HuH-7.5 (cell line): ENCODE data around the gene ZNF25.
"Not testable (repeated sequence)": the region's sequence is repeated elsewhere in the genome, so short reads cannot be mapped to it uniquely, and the experiment has no call there.

Experiments used
- DNase-seq: peaks from one replicate; pipeline ENCODE4 v3.0.0; 2011; ENCODE audit warnings: low spot score

ZNF25 gene

DNA sequence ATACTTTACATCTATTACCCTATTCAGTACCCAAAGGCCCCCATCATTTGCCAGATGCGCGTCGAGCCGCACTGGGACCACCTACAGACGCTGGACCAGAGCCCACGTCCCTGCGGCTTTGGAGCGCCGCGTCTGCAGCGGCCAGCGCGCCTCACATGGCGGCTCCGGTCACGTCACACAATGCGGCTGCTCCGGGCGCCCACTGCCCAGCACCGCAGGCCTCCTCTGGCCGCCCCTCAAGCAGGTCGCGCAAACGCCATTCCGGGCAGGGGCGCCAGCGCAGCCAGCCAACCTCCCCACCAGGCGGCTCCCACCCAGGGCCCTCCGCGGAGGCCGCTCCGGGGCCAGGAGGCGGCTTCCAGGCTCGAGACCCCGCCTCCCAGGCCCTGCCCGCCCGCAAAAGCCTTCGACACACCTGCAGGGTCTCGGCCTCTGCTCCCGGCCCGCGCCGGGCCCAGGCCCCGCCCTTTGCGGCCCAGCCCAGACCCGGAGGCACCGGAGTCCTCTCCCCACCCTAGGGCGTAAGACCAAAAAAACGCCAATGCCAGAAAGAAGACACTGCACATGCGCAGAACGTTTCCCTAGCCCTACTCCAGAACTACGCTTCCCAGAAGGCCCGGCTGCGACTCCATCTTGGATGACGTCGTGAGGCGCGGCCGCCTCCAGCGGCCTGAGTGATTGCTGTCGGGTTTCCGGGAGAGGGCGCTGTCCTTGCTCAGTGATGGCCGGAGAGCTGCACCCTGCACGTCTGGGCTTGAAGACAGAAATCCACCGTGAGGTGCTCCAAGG lies at the start of gene ZNF25:
ZNF25 (minus strand) TSS at position 557 of the 789 bp plus-strand sequence. CDS start 4,925 bp downstream, outside the sequence.
- DNase-seq, result peak; percentile 85

DNA sequence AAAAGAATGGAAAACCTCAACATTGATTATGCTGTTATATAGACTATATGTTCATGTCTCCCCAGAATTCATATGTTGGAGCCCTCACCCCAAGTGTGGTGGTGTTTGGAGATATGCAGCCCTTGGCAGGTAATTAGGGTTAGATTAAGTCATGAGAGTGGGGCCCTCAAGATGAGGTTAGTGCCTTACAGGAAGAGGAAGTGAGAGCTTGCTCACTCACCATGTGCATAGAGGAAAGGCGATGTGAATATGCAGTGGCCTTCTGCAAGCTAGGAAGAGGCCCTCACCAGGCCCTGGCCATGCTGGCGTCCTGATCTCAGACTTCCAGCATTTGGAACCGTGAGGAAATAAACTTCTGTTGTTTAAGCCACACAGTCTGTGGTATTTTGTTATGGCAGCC lies 48.8 kb upstream of the ZNF25 start:
- DNase-seq, result no peak

DNA sequence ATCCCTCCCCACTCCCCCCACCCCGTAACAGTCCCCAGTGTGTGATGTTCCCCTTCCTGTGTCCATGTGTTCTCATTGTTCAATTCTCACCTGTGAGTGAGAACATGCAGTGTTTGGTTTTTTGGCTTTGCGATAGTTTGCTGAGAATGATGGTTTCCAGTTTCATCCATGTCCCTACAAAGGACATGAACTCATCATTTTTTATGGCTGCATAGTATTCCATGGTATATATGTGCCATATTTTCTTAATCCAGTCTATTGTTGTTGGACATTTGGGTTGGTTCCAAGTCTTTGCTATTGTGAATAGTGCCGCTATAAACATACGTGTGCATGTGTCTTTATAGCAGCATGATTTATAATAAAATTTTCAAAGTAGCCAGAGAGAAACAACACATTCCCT lies 42.7 kb upstream of the ZNF25 start:
- not testable (repeated sequence) for DNase-seq

GRCh38 chr10:38016354-38016753 lies 39.9 kb upstream of the ZNF25 start:
- no peak for DNase-seq

GRCh38 chr10:38010119-38010903 lies 33.9 kb upstream of the ZNF25 start, which contains the start of gene ZNF33A:
Gene ZNF33A (plus strand): TSS chr10:38010675. CDS start chr10:38012342, 1,667 bp downstream.
- DNase-seq, result peak; percentile 70

DNA sequence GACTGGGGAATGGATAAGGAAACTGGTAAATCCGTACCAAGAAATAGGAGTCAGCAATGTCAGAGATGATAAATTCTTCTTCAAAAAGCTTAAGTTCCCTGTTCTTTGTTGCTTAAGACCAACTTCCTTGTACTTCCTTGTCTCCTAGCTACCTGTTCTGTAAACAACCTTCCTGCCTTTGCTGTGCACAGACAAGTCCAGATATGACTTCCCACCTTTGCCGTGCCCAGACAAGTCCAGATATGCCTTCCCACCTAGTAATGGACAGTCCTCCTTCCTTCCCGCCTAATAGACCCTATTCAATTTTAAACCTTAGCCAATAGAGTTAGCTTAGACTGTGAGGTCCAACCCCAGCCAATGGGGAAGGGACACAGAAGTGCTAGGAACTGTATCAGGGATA lies 31.5 kb upstream of the ZNF25 start:
- no peak for DNase-seq

DNA sequence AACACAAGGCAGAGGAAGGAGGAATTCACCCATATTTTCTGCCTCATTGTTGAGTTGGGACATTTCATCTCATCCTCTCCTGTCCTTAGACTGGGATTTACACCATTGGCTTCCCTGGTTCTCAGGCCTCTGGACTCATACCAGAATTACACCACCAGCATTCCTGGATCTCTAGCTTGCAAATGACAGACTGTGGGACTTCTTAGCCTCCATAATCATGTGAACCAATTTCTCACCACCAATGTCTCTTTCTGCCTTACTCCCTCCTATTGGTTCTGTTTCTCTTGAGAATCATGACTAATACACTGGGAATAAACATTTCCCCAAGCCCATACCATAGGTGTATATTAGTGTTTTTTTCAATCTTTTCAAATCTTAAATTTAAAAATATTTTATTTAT lies 31.1 kb upstream of the ZNF25 start:
- DNase-seq, result no peak

DNA sequence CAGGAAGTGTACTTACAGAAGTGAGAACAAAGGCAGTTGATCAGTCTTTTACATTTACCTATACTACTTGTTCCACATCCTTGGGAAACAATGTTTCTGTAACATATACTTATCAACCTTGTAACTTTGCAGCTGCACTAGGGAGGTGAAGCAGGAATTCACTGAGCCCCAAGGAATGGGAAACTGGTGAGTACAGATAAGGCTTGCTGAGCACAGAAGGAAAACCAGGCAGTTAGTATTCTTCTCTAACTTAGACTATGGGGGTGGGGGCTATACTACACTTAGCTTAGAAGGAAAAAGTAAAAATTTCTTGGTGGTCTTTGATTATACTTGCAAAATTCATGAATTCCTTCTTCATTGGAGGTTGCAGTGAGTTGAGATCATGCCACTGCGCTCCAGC lies 27.1 kb upstream of the ZNF25 start:
- DNase-seq, result no peak

GRCh38 chr10:38003026-38003425 lies 26.6 kb upstream of the ZNF25 start:
- no peak for DNase-seq

DNA sequence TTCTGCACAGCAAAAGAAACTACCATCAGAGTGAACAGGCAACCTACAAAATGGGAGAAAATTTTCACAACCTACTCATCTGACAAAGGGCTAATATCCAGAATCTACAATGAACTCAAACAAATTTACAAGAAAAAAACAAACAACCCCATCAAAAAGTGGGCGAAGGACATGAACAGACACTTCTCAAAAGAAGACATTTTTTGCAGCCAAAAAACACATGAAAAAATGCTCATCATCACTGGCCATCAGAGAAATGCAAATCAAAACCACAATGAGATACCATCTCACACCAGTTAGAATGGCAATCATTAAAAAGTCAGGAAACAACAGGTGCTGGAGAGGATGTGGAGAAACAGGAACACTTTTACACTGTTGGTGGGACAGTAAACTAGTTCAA lies 24.0 kb upstream of the ZNF25 start:
- DNase-seq, result not testable (repeated sequence)

DNA sequence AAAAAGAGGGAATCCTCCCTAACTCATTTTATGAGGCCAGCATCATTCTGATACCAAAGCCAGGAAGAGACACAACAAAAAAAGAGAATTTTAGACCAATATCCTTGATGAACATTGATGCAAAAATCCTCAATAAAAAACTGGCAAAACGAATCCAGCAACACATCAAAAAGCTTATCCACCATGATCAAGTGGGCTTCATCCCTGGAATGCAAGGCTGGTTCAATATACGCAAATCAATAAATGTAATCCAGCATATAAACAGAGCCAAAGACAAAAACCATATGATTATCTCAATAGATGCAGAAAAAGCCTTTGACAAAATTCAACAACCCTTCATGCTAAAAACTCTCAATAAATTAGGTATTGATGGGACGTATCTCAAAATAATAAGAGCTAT lies 22.5 kb upstream of the ZNF25 start:
- DNase-seq, result not testable (repeated sequence)

GRCh38 chr10:37992083-37992482 lies 15.6 kb upstream of the ZNF25 start:
- no peak for DNase-seq

GRCh38 chr10:37991655-37992054 lies 15.2 kb upstream of the ZNF25 start:
- no peak for DNase-seq

- DNase-seq, result no peak
Measured at GRCh38 chr10:37976880-37977203, 395 bp upstream of the ZNF25 start.

DNA sequence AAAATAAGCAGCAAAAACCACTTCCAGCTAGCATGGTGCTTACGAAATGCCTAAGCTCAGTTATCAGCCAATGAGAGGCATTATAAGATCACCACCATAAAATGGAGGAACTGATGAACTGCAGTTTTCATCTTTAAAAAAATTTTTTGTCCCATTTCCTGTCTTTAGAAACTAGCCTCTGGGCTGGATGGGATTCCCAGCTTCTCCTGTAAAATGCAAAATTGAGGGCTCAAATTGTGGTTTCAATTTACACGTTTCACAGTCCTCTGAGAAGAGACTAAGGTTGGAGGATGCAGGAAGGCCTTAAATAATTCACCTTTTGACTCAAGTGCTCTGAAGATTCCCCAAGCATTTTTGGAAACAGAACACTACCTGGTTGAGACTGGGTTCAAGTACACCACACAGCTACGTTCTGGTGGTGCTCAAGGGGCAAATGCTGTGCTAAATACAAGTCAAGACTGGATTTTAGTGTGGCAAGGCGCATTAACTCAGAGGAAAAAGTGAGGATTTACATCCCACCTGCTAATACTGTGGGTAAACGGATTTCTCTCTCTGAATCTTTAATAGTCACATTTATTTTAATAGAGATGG lies 951 bp downstream of the ZNF25 start:
- no peak for DNase-seq

- DNase-seq, result no peak
Measured at GRCh38 chr10:37972396-37972795, 4.1 kb downstream of the ZNF25 start.

- DNase-seq, result no peak
Measured at GRCh38 chr10:37965006-37965405, 11.4 kb downstream of the ZNF25 start.

DNA sequence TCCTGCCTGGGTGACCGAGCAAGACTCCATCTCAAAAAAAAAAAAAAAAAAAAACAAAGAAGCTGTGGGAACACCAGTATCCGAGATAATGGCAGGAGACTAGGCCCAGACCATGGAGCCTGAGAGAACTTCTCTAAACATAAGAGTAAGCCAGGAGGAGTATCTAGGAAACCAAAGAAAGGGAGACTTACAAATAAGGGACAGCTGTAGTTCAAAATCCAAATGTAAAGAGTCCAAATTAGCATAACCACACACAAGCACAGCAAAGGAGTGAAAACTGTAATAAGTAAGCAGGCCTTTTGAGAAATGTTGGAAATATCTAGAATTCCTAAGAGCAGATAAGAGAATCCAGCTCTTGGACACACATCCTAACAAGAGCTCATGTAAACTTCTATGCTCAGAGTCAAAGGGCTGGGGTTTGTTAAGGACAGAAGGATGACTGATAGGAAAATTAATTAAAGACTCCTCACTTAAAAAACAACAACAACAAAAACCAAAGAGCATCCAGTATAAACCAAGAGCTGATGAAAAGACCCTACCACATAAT lies 15.8 kb downstream of the ZNF25 start:
- no peak for DNase-seq

DNA sequence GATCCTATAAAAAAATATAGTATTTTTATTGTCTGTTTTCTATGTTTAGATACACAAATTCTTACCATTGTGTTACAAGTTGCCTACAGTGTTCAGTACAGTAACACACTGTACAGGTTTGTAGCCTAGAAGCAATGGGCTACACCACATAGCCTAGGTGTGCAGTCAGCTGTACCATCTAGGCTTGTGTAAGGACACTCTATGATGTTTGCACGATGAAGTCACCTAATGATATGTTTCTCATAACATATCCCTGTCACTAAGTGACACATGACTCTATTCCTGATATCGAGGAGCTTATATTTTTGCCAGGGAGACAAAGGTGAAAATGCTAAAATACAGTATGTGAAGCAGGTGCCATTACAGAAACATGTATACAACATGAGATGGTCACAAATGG lies 18.6 kb downstream of the ZNF25 start:
- DNase-seq, result no peak

- no peak for DNase-seq
Measured at GRCh38 chr10:37952926-37953325, 23.5 kb downstream of the ZNF25 start.

- no peak for DNase-seq
Measured at GRCh38 chr10:37952043-37952755, 24.2 kb downstream of the ZNF25 start.

DNA sequence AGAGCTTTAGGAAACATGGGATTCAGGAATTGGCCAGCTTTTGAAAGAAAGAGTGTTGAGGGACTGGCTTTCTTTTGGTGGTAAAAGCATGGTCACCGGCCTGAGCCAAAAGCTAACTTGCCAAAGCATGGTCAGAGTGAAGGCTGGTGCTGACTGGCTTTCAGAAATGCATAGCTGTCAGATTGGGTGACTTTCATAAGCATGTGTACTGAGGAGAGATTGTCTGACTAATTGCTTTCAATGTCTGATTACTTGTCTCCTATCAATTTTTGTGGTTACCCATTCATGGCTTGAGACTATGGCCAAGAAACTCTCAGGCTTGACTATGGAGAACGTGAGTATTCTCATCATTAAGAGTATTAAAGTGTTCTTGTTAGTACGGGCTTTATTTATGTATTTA lies 28.2 kb downstream of the ZNF25 start:
- no peak for DNase-seq
